ENCODE measurements around the gene JMJD7.

DNA sequence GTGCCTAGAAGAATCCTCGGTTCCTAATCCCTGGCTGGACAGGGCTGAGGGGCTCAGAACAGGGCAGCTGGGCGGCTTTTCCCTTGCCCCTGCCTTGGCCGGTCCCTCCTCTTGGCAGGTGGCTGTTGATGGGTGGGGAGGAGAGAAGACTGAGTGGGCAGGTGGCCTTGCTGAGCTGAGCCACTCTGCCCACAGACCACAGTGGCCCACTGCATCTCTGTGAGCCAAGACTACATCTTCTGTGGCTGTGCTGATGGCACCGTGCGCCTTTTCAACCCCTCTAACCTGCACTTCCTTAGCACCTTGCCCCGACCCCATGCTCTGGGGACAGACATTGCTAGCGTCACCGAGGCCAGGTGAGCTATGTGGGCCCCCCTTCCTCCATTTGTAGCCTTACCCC lies 14.5 kb upstream of the JMJD7 start:
- TF ChIP-seq, protein P1, sequence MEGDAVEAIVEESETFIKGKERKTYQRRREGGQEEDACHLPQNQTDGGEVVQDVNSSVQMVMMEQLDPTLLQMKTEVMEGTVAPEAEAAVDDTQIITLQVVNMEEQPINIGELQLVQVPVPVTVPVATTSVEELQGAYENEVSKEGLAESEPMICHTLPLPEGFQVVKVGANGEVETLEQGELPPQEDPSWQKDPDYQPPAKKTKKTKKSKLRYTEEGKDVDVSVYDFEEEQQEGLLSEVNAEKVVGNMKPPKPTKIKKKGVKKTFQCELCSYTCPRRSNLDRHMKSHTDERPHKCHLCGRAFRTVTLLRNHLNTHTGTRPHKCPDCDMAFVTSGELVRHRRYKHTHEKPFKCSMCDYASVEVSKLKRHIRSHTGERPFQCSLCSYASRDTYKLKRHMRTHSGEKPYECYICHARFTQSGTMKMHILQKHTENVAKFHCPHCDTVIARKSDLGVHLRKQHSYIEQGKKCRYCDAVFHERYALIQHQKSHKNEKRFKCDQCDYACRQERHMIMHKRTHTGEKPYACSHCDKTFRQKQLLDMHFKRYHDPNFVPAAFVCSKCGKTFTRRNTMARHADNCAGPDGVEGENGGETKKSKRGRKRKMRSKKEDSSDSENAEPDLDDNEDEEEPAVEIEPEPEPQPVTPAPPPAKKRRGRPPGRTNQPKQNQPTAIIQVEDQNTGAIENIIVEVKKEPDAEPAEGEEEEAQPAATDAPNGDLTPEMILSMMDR (IDR thresholded peaks at IDR 0.05), result no peak
- TF ChIP-seq POLR2A (IDR thresholded peaks at IDR 0.05), result no peak
